HepG2 (cell line): ENCODE data around the gene LOXL3. TPM values are rescaled to one million over a fixed set of nuclear protein-coding genes. Genes with fewer than 3 reads are reported as not detected.

ENCODE experiments used
- AGO2 ChIP-seq: fragments of 200-400 bp; formaldehyde crosslinking; optimal IDR thresholded peaks from 2 replicates; pipeline ENCODE3; 2017; ENCODE audit warnings: mild to moderate bottlenecking, low read depth, low read length, moderate library complexity
- ATF5 ChIP-seq: sonication (generic); formaldehyde crosslinking; IDR thresholded peaks from 2 replicates; pipeline ENCODE4 v1.4.0; 2020; ENCODE audit warnings: mild to moderate bottlenecking, low read depth, missing genetic modification reagents
- CBFB ChIP-seq: sonication (generic); formaldehyde crosslinking; IDR thresholded peaks from 2 replicates; pipeline ENCODE4 v1.4.0; 2020; ENCODE audit warnings: missing genetic modification reagents
- GPN1 ChIP-seq: sonication (generic); formaldehyde crosslinking; IDR thresholded peaks from 2 replicates; pipeline ENCODE4 v1.5.1; 2020; ENCODE audit warnings: missing genetic modification reagents, borderline replicate concordance
- HMG20A ChIP-seq: IDR thresholded peaks from 2 replicates; pipeline ENCODE4 v1.6.1; 2016; ENCODE audit warnings: borderline replicate concordance
- NFAT5 ChIP-seq: sonication (generic); formaldehyde crosslinking; IDR thresholded peaks from 2 replicates; pipeline ENCODE4 v1.4.0; 2020; ENCODE audit warnings: missing genetic modification reagents
- PLRG1 ChIP-seq: fragments of 450-650 bp; conservative IDR thresholded peaks from 2 replicates; pipeline ENCODE4 v1.6.1; 2016
- SMAD3 ChIP-seq: sonication (generic); formaldehyde crosslinking; IDR thresholded peaks from 2 replicates; pipeline ENCODE4 v1.4.0; 2020; ENCODE audit warnings: missing genetic modification reagents
- SRSF9 ChIP-seq: fragments of 200-400 bp; formaldehyde crosslinking; IDR thresholded peaks from 2 replicates; pipeline ENCODE4 v1.6.1; 2018; ENCODE audit warnings: borderline replicate concordance, mild to moderate bottlenecking, low read depth, low read length; ENCODE audit not compliant: insufficient read depth, poor library complexity, severe bottlenecking
- SYNCRIP ChIP-seq: fragments of 200-400 bp; formaldehyde crosslinking; IDR thresholded peaks from 2 replicates; pipeline ENCODE4 v1.6.1; 2018; ENCODE audit warnings: mild to moderate bottlenecking, low read depth, low read length; ENCODE audit not compliant: insufficient read depth
- THYN1 ChIP-seq: sonication (generic); formaldehyde crosslinking; IDR thresholded peaks from 2 replicates; pipeline ENCODE4 v1.8.1; 2023; ENCODE audit warnings: low read depth, mild to moderate bottlenecking, moderate library complexity, missing genetic modification reagents, borderline replicate concordance
- ZNF224 ChIP-seq: sonication (generic); formaldehyde crosslinking; IDR thresholded peaks from 2 replicates; pipeline ENCODE4 v1.5.0; 2020; ENCODE audit warnings: mild to moderate bottlenecking, missing genetic modification reagents
- ZNF350 ChIP-seq: sonication (generic); formaldehyde crosslinking; IDR thresholded peaks from 2 replicates; pipeline ENCODE4 v1.4.0; 2020; ENCODE audit warnings: mild to moderate bottlenecking, low read depth, missing genetic modification reagents, borderline replicate concordance
- ZNF496 ChIP-seq: sonication (generic); formaldehyde crosslinking; IDR thresholded peaks from 2 replicates; pipeline ENCODE4 v1.8.1; 2023; ENCODE audit warnings: mild to moderate bottlenecking, moderate library complexity, missing genetic modification reagents; ENCODE audit not compliant: insufficient replicate concordance
- ZNF737 ChIP-seq: sonication (generic); formaldehyde crosslinking; IDR thresholded peaks from 2 replicates; pipeline ENCODE4 v1.5.0; 2020; ENCODE audit warnings: missing genetic modification reagents, mild to moderate bottlenecking, borderline replicate concordance
- ZNF740 ChIP-seq: sonication (generic); formaldehyde crosslinking; IDR thresholded peaks from 2 replicates; pipeline ENCODE4 v1.4.0; 2020; ENCODE audit warnings: missing genetic modification reagents
- ZNF75D ChIP-seq: sonication (generic); formaldehyde crosslinking; IDR thresholded peaks from 2 replicates; pipeline ENCODE4 v1.8.1; 2023; ENCODE audit warnings: missing genetic modification reagents, mild to moderate bottlenecking, borderline replicate concordance
- polyA plus RNA-seq, 8 experiments: library from polyadenylated mRNA; depleted of rRNA in 3 of 8; stranded (reverse) in 7 of 8; unstranded in 1 of 8; fragments of >200 nt; fragmentation: Illumina TruSeq in 4 of 8; extraction: Trizol in 4 of 8; gene quantifications; 2 replicates each; pipeline versions ENCODE4 v1.2.1 to v1.2.3, GENCODE V29; 2011 to 2016; ENCODE audit warnings: low read depth in 4 of 8, missing spikeins in 1 of 8, mixed read lengths in 1 of 8; ENCODE audit not compliant: insufficient read depth in 1 of 8
- total RNA-seq, 5 experiments: library from RNA; depleted of rRNA; stranded (reverse); fragments of >200 nt; fragmentation: Illumina TruSeq; extraction: Trizol; gene quantifications; 2 replicates each; pipeline ENCODE4 v1.2.3, GENCODE V29; 2016; ENCODE audit warnings: low read depth in 1 of 5
- TF ChIP-seq, protein P1 (sequence below): sonication (generic); formaldehyde crosslinking; IDR thresholded peaks from 2 replicates; pipeline ENCODE4 v1.4.0; 2020; ENCODE audit warnings: missing genetic modification reagents, borderline replicate concordance
- TF ChIP-seq, protein P2 (sequence below): sonication (generic); formaldehyde crosslinking; IDR thresholded peaks from 2 replicates; pipeline ENCODE4 v1.4.0; 2020; ENCODE audit warnings: missing genetic modification reagents, borderline replicate concordance

Gene LOXL3
- total and polyA plus RNA-seq, 2 of the 13 experiments (the other 11 are each of a cell fraction or from before 2014, with no cell fraction given) = 0.55 to 6.5 TPM

DNA sequence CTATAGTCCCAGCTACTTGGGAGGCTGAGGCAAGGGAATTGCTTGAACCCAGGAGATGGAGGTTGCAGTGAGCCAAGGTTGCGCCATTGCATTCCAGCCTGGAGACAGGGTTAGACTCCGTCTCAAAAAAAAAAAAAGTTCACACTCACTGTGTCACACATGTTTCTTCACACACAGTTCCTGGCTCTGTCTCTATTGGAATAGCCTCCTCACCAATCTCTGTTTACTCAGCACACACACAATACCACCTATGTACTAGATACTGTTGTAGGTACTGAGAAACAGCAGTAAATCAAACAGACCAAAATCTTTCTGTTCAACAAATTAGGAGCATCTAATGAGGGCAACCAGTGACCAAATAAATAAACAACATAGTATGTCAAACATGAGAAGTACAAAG, 67.6 kb downstream of the LOXL3 start (continued):
- TF ChIP-seq, protein P1, sequence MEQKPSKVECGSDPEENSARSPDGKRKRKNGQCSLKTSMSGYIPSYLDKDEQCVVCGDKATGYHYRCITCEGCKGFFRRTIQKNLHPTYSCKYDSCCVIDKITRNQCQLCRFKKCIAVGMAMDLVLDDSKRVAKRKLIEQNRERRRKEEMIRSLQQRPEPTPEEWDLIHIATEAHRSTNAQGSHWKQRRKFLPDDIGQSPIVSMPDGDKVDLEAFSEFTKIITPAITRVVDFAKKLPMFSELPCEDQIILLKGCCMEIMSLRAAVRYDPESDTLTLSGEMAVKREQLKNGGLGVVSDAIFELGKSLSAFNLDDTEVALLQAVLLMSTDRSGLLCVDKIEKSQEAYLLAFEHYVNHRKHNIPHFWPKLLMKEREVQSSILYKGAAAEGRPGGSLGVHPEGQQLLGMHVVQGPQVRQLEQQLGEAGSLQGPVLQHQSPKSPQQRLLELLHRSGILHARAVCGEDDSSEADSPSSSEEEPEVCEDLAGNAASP (CRISPR knock-in tag) = peak; percentile 26; the same call in 1 of the 2 replicates
- TF ChIP-seq NFAT5 (CRISPR knock-in tag) = no peak
- no peak for TF ChIP-seq ATF5 (CRISPR knock-in tag)
- TF ChIP-seq AGO2 = no peak
- no peak for TF ChIP-seq ZNF224 (CRISPR knock-in tag)
- no peak for TF ChIP-seq SMAD3
- no peak for TF ChIP-seq SRSF9
- no peak for TF ChIP-seq PLRG1
- TF ChIP-seq ZNF350 = no peak
- no peak for TF ChIP-seq CBFB (CRISPR knock-in tag)
- TF ChIP-seq THYN1 (CRISPR knock-in tag) = no peak
- TF ChIP-seq, protein P2, sequence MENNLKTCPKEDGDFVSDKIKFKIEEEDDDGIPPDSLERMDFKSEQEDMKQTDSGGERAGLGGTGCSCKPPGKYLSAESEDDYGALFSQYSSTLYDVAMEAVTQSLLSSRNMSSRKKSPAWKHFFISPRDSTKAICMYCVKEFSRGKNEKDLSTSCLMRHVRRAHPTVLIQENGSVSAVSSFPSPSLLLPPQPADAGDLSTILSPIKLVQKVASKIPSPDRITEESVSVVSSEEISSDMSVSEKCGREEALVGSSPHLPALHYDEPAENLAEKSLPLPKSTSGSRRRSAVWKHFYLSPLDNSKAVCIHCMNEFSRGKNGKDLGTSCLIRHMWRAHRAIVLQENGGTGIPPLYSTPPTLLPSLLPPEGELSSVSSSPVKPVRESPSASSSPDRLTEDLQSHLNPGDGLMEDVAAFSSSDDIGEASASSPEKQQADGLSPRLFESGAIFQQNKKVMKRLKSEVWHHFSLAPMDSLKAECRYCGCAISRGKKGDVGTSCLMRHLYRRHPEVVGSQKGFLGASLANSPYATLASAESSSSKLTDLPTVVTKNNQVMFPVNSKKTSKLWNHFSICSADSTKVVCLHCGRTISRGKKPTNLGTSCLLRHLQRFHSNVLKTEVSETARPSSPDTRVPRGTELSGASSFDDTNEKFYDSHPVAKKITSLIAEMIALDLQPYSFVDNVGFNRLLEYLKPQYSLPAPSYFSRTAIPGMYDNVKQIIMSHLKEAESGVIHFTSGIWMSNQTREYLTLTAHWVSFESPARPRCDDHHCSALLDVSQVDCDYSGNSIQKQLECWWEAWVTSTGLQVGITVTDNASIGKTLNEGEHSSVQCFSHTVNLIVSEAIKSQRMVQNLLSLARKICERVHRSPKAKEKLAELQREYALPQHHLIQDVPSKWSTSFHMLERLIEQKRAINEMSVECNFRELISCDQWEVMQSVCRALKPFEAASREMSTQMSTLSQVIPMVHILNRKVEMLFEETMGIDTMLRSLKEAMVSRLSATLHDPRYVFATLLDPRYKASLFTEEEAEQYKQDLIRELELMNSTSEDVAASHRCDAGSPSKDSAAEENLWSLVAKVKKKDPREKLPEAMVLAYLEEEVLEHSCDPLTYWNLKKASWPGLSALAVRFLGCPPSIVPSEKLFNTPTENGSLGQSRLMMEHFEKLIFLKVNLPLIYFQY = no peak
- TF ChIP-seq ZNF737 = no peak
- no peak for TF ChIP-seq SYNCRIP
- no peak for TF ChIP-seq HMG20A (CRISPR knock-in tag)
- TF ChIP-seq ZNF496 (CRISPR knock-in tag) = no peak
- TF ChIP-seq GPN1 (CRISPR knock-in tag) = no peak
- TF ChIP-seq ZNF740 (CRISPR knock-in tag) = no peak
- TF ChIP-seq ZNF75D = no peak
